Measurements from ENCODE around the gene LTBP2.

The LTBP2 gene

DNA sequence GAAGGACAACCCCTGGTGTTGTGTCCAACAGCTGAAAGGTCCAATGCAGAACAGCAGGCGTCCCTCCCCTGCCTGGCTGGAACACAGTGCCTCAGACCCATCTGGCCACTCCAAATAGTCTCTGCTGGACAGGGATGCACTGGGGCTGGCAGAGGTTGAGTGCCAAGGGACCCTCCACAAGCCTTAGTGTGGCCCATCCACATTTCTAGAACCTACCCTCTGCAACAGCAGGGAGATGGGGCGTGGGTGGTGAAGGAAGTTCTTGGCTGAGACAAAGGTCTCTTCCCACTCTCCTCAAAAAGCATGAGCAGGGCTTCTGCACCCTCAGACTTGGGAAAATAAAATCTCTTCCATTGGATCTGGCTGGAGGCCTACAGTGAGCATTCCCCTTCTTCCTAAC, 36.5 kb downstream of the LTBP2 start:
- Histone ChIP-seq H3K9me3 (ENCODE audit: low read length) (no peaks in the 10 kb centered on the region), H3K4me3 (ENCODE audit: low read depth in 1 of 2, low read length in 2 of 2) (no peak overlapping the region), H3K27me3 (ENCODE audit: control insufficient read depth in 1 of 2, insufficient read depth in 2 of 2, low read length in 2 of 2) (no peaks in the 10 kb centered on the region), H3K4me1 (ENCODE audit: insufficient read depth, low read length) (peaks cover 34% of the 10 kb centered on the region), H3K9ac (ENCODE audit: low read length) (no peak overlapping the region), H3K27ac (ENCODE audit: low read depth, low read length) (no peak overlapping the region), H3K36me3 (ENCODE audit: insufficient read depth, low read length) (no peaks in the 10 kb centered on the region)

DNA sequence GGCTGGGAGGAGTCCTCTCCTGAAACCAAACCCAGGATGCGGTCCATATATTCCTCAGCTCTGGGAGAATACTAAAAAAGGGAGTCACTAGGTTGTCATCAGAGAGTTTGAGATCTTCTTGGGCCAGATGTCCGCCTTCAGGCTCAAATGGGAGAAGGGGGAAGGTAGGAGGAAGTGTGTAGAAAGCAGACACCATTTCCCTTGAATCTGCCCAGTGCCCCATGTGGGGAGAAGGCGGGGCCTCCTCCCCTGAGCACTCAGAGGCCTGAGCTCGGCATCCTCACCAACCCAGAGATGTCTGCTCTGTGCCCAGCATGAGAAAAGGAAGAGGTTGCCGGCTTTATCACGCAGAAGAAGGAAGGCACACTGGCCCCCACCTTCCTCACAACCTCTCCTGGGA, 37.3 kb downstream of the LTBP2 start:
- Histone ChIP-seq H3K9ac (ENCODE audit: low read length) (no peak overlapping the region), H3K27ac (ENCODE audit: low read depth, low read length) (no peak overlapping the region), H3K4me3 (ENCODE audit: low read depth in 1 of 2, low read length in 2 of 2) (no peak overlapping the region), H3K9me3 (ENCODE audit: low read length) (no peaks in the 10 kb centered on the region), H3K4me1 (ENCODE audit: insufficient read depth, low read length) (peaks cover 41% of the 10 kb centered on the region), H3K36me3 (ENCODE audit: insufficient read depth, low read length) (no peaks in the 10 kb centered on the region), H3K27me3 (ENCODE audit: control insufficient read depth in 1 of 2, insufficient read depth in 2 of 2, low read length in 2 of 2) (no peaks in the 10 kb centered on the region)

DNA sequence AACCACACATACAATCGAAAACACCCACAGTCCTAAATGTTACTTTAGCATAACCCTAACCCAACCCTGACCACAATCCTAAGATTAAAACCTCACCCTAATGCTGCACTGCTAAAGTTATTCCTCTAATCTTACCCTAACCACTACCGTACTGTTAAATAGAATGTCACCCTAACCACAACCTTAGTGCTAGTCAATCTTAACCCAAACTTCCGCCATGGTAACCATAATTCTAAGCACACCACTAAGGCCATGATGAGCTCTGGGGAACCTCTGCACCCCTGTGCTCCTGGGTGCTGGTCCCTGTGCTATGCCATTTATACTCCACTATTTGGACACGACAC, 38.0 kb downstream of the LTBP2 start:
- Histone ChIP-seq H3K4me1 (ENCODE audit: insufficient read depth, low read length) (peaks cover 48% of the 10 kb centered on the region), H3K9me3 (ENCODE audit: low read length) (no peaks in the 10 kb centered on the region), H3K27ac (ENCODE audit: low read depth, low read length) (no peak overlapping the region)

DNA sequence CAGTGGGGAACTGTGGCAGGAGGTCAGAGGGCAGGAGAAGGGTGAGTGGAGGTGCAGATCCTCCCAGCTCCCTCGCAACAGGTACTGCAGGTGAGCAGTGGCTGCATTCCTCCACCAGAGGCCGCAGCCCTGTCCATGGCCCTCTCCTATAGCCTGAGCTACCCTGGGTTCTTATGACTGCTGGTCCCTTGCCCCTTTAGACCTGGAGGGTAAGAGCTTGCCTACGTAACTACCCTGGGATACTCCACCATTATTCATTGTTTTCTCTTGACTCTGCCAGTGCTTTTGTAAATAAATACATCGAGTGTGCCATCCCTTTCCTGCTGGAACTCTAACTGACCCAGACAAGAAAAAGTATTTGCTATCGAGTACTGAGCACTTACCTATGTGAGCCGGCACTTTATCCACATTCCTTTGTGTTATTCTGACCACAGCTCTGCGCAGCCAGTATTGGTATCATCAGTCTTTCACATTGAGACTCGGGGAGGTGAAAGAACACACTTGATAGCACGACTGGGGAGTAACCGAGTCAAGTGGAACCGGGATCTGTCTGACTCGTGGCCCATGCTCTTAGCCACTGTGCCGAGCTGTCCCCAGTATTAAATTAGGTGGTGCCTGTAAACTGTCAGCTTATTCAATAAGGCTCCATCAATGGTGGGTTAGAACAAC, 38.5 kb downstream of the LTBP2 start:
- Histone ChIP-seq H3K4me1 (ENCODE audit: insufficient read depth, low read length) (peaks cover 51% of the 10 kb centered on the region), H3K27ac (ENCODE audit: low read depth, low read length) (peak overlapping the region; percentile 64), H3K27me3 (ENCODE audit: control insufficient read depth in 1 of 2, insufficient read depth in 2 of 2, low read length in 2 of 2) (no peaks in the 10 kb centered on the region), H3K36me3 (ENCODE audit: insufficient read depth, low read length) (no peaks in the 10 kb centered on the region), H3K4me3 (ENCODE audit: low read depth in 1 of 2, low read length in 2 of 2) (peak overlapping the region; percentile 18 to 55), H3K9ac (ENCODE audit: low read length) (no peak overlapping the region), H3K9me3 (ENCODE audit: low read length) (no peaks in the 10 kb centered on the region)

More for the DNA sequence above, 38.0 kb downstream of the LTBP2 start:
- Histone ChIP-seq H3K27me3 (ENCODE audit: control insufficient read depth in 1 of 2, insufficient read depth in 2 of 2, low read length in 2 of 2) (no peaks in the 10 kb centered on the region), H3K4me3 (ENCODE audit: low read depth in 1 of 2, low read length in 2 of 2) (no peak overlapping the region), H3K36me3 (ENCODE audit: insufficient read depth, low read length) (no peaks in the 10 kb centered on the region), H3K9ac (ENCODE audit: low read length) (no peak overlapping the region)

DNA sequence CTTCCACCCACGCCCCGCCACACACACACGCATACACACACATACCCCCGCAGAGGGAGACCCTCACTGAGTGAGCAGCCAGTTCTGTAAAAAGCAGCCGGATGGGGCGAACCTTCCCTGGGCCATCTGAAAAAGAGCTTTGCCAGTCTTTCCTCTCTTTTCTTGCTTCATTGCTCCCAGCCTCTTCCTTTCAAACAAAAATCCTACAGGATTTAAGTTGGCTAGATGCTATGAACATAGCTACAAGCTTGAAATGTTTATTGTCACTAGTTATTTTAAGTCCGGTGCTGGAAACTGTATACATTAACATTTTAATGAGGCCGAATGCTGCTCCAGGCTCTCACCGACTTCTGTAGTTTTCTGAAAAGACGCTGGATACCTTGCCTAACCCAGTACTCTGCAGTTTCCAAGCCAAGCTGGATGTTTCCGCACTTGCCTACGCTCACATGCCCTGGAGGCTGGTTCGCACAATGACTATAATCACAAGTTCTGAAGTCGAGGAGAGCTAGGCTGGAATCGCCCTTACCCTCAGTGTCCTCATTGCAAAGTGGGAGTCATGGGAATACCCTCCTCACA, 39.2 kb downstream of the LTBP2 start:
- peak overlapping the region; percentile 23 for H3K9ac ChIP-seq (ENCODE audit: low read length)
- no peaks in the 10 kb centered on the region for H3K27me3 ChIP-seq (ENCODE audit: control insufficient read depth in 1 of 2, insufficient read depth in 2 of 2, low read length in 2 of 2)
- no peaks in the 10 kb centered on the region for H3K36me3 ChIP-seq (ENCODE audit: insufficient read depth, low read length)
- peak overlapping the region; percentile 18 to 55 for H3K4me3 ChIP-seq (ENCODE audit: low read depth in 1 of 2, low read length in 2 of 2)
- peak overlapping the region; percentile 64 for H3K27ac ChIP-seq (ENCODE audit: low read depth, low read length)
- no peaks in the 10 kb centered on the region for H3K9me3 ChIP-seq (ENCODE audit: low read length)
- H3K4me1 ChIP-seq (ENCODE audit: insufficient read depth, low read length): peaks cover 57% of the 10 kb centered on the region

DNA sequence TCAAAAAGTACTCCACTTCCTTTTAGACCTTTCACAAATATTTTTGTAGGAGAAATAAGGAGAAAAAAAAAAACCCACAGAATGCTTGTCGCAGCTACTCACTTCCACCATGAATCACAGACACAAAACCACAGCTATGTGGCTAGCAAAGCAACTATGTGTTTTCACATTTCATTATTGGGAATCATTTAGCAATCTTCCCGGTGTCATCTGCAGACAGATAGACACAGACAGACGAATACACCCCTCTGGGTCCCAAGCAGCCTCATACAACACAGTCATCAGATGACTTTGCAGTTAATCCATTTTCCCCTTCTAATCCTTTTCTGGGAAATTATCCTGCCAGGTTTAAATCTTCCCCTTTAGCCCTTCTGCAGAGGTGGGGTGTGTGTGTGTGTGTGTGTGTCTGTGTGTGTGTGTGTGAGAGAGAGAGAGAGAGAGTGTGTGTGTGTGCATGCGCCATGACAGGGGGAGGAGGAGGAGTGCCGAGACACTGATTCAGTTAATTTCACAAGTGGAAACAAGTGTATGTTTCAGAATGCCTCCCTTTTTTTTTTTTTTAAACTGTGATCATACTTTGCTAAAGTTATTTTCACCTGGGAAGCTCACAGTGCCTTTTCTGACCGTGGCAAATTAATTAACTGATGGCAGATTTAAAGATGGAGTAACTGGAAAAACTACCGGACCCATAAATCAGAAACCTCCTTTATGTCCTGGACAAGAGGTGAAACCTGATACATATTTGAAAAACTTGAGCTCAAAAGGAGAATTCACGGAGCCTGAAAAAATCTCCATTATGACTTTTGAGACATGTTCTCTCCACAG, 39.9 kb downstream of the LTBP2 start:
- Histone ChIP-seq H3K4me1 (ENCODE audit: insufficient read depth, low read length) (peaks cover 60% of the 10 kb centered on the region), H3K36me3 (ENCODE audit: insufficient read depth, low read length) (no peaks in the 10 kb centered on the region), H3K27ac (ENCODE audit: low read depth, low read length) (peak overlapping the region; percentile 64), H3K4me3 (ENCODE audit: low read depth in 1 of 2, low read length in 2 of 2) (peak overlapping the region; percentile 33 to 55), H3K9me3 (ENCODE audit: low read length) (no peaks in the 10 kb centered on the region), H3K9ac (ENCODE audit: low read length) (peak overlapping the region; percentile 23), H3K27me3 (ENCODE audit: control insufficient read depth in 1 of 2, insufficient read depth in 2 of 2, low read length in 2 of 2) (no peaks in the 10 kb centered on the region)

DNA sequence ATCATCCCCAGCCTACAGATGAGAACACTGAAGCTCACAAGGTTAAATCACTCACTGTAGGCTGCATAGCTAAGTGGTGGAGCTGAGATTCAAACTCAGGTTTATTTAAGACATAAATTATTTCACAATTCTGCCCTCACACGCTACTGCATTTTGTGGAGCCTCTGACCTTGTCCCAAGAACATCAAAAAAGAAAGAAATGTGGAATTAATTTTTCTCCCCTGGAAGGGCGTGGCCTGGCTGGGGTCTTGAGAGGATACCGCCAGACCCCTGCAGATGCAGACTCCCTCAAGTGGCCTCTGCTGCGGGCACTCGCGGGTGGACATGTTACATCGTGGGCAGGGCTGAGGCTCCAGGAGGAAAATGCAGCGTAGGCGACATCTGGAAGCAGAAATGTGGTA, 40.6 kb downstream of the LTBP2 start:
- Histone ChIP-seq H3K4me1 (ENCODE audit: insufficient read depth, low read length) (peaks cover 66% of the 10 kb centered on the region), H3K9ac (ENCODE audit: low read length) (peak overlapping the region; percentile 23), H3K36me3 (ENCODE audit: insufficient read depth, low read length) (no peaks in the 10 kb centered on the region), H3K27ac (ENCODE audit: low read depth, low read length) (peak overlapping the region; percentile 64), H3K4me3 (ENCODE audit: low read depth in 1 of 2, low read length in 2 of 2) (no peak overlapping the region), H3K9me3 (ENCODE audit: low read length) (no peaks in the 10 kb centered on the region), H3K27me3 (ENCODE audit: control insufficient read depth in 1 of 2, insufficient read depth in 2 of 2, low read length in 2 of 2) (no peaks in the 10 kb centered on the region)

DNA sequence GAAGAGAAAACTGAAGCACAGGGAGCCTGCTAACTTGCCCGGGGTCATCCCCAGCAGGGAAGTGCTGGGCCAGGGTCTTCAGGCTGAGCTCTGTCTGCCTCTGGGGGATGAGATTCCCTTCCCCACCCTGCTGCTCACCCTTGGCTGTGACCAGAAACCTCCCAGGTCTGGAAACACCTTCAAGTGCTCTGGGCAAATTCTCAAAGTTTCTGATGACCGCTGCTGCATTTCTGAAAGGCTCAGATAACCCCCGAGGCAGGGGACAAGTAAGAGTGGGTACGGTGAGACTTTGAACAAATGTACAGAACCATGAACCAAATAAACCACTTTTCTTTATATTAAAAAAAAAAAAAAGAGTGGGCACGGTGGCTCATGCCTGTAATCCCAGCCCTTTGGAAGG, 41.3 kb downstream of the LTBP2 start:
- Histone ChIP-seq H3K27me3 (ENCODE audit: control insufficient read depth in 1 of 2, insufficient read depth in 2 of 2, low read length in 2 of 2) (no peaks in the 10 kb centered on the region), H3K27ac (ENCODE audit: low read depth, low read length) (no peak overlapping the region), H3K36me3 (ENCODE audit: insufficient read depth, low read length) (no peaks in the 10 kb centered on the region), H3K9me3 (ENCODE audit: low read length) (no peaks in the 10 kb centered on the region), H3K4me1 (ENCODE audit: insufficient read depth, low read length) (peaks cover 72% of the 10 kb centered on the region), H3K4me3 (ENCODE audit: low read depth in 1 of 2, low read length in 2 of 2) (no peak overlapping the region), H3K9ac (ENCODE audit: low read length) (no peak overlapping the region)

DNA sequence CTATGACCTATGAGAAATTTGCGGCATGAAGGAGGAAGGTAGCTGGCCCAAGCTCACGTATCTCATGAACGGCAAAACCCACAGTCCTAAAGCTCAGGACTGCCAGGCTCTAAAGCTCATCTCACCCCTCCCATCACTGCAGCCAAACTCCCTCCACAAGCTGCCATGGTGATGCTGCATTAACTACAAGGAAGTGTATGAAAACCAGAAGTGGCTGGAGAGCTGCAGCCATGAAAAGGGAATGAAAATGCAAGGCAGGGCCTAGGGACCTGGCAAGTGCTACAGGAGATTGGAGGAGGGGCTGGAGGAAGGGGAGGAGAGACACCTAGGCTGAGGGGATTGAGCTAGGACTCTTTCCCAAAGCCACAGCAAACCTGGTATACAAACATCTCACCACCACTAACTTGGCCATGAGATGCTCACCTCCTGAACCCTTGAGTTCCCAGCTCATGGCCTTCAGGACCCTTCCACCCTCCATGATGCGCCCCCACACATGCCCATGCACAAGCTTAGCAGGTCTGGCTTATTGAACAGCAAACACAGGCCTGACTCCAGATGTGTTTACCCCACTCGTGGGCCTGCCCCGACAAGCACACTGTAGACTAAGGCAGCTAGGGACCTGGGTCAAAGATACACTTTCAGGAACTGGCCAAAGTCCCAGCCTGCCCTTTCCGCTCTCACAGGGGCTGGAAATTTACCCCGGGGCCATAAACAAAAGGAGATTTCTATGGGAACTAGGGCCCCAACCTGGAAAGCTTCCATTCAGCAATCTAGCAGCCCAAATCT, 42.0 kb downstream of the LTBP2 start:
- Histone ChIP-seq H3K27ac (ENCODE audit: low read depth, low read length) (peak overlapping the region; percentile 37), H3K4me3 (ENCODE audit: low read depth in 1 of 2, low read length in 2 of 2) (no peak overlapping the region), H3K4me1 (ENCODE audit: insufficient read depth, low read length) (peaks cover 72% of the 10 kb centered on the region), H3K9ac (ENCODE audit: low read length) (no peak overlapping the region), H3K9me3 (ENCODE audit: low read length) (no peaks in the 10 kb centered on the region), H3K36me3 (ENCODE audit: insufficient read depth, low read length) (no peaks in the 10 kb centered on the region), H3K27me3 (ENCODE audit: control insufficient read depth in 1 of 2, insufficient read depth in 2 of 2, low read length in 2 of 2) (no peaks in the 10 kb centered on the region)

DNA sequence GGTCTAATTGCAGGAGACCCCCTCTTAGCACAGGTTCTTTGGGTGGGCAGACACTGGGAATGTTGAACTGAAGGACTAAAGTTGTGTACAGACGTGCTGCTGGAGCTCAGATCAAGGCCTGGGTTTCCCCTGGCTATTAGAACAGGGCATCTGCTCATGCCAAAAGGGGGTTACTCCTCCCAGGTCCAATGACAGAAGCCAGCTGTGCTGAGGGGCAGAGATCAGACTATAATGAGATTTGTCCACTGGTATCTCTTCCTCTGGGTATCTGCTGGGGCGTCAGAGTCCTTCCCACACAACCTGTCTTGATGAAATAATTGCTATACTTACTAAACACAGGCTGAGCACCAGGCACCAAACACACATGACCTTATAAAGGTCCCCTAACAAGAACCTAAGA, 42.6 kb downstream of the LTBP2 start:
- Histone ChIP-seq H3K36me3 (ENCODE audit: insufficient read depth, low read length) (no peaks in the 10 kb centered on the region), H3K9me3 (ENCODE audit: low read length) (no peaks in the 10 kb centered on the region), H3K4me3 (ENCODE audit: low read depth in 1 of 2, low read length in 2 of 2) (no peak overlapping the region), H3K9ac (ENCODE audit: low read length) (no peak overlapping the region), H3K27me3 (ENCODE audit: control insufficient read depth in 1 of 2, insufficient read depth in 2 of 2, low read length in 2 of 2) (no peaks in the 10 kb centered on the region), H3K4me1 (ENCODE audit: insufficient read depth, low read length) (peaks cover 69% of the 10 kb centered on the region), H3K27ac (ENCODE audit: low read depth, low read length) (no peak overlapping the region)

DNA sequence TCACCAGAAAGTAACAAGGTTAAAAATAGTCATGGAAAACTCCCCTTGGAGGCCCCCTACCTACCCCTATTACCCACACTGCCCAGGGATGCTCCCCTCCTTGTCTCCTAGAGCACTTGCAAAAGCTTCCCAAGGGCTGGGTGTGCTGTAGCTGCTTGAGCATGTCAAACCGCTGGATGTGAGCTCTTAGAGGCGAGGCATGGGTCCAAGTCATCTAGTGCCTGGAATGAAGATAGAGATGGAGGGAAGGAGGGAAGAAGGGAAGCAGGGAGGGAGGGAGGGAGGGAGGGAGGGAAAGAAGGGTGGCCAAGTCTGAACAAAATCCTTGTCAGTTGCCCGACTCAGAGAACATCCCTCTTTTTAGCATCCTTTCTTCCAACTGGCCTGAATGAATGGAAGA, 43.1 kb downstream of the LTBP2 start:
- Histone ChIP-seq H3K27me3 (ENCODE audit: control insufficient read depth in 1 of 2, insufficient read depth in 2 of 2, low read length in 2 of 2) (no peaks in the 10 kb centered on the region), H3K9me3 (ENCODE audit: low read length) (no peaks in the 10 kb centered on the region), H3K36me3 (ENCODE audit: insufficient read depth, low read length) (no peaks in the 10 kb centered on the region), H3K27ac (ENCODE audit: low read depth, low read length) (no peak overlapping the region), H3K4me1 (ENCODE audit: insufficient read depth, low read length) (peaks cover 66% of the 10 kb centered on the region), H3K9ac (ENCODE audit: low read length) (no peak overlapping the region), H3K4me3 (ENCODE audit: low read depth in 1 of 2, low read length in 2 of 2) (no peak overlapping the region)

All from muscle layer of colon (tissue), 2 donors.